Activated T-cell treated with anti-CD3 and anti-CD28 coated beads, Interleukin-2, amount 50 U/mL, for 48 hours (primary cell): Measurements from ENCODE around the gene FAM117B.
"Not testable (repeated sequence)": the region's sequence is repeated elsewhere in the genome, so short reads cannot be mapped to it uniquely, and the experiment has no call there.

Source experiments
- DNase-seq, 2 experiments: peaks; one replicate each; pipeline ENCODE4 v3.0.0-alpha.2; 2020

The FAM117B gene

DNA sequence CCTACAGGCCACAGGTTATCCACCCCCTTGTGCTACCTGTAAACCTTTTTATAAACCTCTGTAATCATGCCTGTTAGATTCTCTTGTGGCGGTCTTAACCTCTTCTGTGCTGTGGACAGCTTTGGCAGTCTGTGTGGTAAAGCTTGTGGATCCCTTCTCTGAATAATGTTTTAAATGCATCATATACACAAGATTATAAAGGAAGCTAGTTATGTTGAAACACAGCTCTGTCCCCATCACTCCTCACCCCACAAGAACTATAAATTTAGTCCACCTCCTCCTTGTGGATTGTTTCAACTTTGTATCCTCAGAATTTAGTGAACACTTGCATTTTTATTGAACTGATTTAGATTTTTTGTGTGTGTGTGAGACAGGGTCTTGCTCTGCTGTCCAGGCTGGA is 129.1 kb downstream of the FAM117B start:
- no peak for DNase-seq

DNA sequence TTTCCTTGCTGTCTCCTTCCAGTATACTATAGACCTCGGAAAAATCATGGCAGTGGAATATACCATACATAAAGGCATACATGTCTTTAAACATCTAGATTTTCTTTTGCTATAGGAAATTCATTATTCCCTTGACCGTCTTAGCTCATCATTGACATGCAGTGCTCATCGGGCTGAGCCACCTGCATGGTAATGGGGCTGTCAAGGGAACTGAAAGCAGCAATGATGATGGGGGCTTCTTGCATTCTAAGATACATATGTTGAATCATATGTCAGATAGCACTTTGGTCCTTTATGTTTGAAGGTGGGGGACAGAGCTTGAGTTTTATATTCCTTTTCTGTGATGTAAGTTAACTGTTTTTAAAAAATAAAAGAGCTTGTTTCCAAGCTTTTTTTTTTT is 130.2 kb downstream of the FAM117B start:
- no peak for DNase-seq

DNA sequence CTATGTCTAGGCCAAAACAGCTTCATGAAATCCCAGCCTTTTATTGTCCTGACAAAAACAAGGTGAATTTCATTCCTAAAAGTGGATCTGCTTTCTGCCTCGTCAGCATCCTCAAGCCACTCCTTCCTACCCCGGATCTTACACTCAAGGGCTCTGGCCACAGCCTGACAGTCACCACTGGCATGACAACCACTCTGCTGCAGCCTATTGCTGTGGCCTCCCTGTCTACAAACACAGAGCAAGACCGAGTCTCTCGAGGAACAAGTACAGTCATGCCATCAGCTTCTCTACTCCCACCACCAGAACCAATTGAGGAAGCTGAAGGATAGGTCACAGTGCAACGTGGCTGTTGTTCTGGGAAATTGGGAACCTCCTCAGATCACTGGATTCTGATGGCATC is 130.7 kb downstream of the FAM117B start:
- no peak for DNase-seq

DNA sequence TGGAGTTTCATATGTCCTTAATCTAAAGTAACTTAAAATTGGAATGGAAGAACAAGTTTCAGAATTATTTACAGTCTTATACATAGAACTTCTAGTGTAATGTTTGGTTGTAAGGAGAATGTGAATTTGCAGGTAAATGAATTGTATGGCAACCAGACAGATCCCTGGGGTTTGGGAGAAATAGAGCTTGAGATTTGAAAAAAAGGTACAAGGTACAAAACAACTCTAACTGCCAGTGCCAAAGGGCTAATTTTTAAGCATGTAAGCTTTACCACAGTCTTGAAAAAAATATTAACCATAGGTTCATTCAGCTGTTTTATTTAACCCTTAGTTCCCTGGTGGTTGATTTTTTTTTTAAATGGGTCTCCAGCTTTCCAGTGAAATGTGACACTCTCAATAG is 133.5 kb downstream of the FAM117B start:
- DNase-seq = no peak

DNA sequence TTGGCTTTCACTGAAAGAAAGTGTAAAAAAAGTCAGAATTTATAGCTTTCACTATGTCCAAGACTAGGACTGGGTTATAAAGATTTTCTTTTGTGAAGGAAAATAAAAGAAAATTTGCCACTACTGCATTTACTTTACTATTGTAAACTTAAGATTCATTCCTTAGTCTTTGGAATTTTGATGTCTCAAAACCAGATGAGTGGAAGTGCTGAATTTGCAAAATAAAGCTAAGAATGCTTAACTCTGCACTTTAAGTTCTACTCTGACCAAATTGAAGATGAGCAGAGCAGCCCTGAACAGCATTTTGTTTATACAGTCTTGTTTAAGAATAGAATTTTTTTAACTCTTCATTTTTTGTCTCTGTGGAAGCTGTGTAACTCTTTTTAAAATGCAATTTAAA is 134.4 kb downstream of the FAM117B start:
- DNase-seq = no peak

DNA sequence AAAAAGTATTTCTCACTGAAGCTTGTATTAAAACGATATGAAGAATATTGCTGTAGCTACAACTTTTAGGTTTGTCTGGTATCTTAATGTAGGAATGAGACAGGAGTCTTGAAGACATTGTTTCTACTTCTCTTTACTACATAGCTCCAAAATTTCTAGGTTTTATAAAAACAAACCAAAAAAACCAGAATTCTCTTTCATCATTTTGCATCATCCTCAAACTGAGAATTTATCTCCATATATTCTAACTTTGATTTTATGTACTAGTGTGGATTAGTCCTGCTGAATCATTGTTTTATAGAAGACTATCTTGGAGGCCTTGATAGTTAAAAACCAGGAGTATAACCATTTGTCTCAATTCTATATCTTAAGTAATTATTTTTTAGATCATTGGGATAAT is 136.6 kb downstream of the FAM117B start:
- DNase-seq = no peak

DNA sequence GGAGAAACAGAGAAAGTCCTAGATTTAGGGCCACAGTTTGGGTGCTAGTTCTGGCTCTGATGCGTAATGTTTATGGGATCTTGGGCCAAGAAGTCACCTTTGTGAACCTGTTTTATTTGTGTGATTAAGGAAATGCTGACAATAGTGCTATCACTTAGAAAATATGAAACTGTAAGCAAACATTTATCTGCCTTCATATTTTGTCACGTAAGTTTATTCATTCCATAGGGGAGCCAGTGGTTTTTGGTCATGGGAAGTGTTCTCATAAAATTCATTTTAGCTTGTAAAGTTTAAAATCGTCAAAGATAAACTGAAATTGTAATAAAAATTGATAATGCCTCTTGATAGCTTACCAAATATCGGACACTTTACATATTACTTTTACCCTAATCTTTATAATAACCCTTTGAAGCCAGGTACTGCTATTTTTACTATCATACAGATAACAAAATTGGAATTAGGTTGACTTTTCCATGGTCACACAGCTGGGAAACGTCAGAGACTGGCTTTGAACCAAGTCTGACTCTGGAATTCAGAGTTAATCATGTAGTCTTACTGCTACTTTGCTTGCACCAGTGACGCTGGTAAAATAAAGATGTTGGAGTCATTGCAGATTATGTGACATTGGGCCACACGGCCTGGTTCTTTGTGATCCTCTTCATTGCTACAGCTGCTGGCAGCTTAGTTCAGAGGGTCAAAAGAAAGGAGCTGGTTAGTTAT is 137.1 kb downstream of the FAM117B start:
- no peak for DNase-seq

DNA sequence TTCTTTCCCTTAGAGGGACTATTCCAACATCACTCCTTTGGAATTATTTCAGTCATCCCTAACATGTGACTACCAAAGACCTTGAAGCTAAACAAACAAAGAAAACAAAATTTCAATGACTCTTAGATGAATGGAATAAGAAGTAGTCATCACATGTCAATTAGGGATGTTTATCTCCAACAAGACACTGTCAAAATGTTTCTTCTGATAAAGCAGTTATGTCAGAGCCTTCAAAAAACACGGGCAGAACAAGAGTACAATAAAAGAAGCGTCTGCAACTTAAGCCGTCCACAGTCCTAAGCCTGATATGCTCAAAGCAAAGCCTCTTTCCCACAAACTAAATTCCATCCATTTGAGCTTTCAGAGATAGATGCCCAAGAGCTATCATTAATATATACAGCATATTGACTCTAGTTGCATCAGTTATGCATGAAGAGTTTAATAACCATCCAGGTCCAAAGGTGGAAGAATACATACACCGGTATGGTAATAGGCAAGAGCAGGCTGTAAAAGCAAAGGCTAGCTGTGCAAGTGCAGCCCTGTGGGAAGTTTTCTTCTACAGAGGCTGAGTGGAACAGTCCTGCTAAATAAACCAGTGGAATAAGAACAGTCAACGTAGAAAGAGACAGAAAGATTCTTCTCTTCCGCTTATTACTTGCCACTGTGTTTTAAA is 138.7 kb downstream of the FAM117B start:
- DNase-seq = no peak

DNA sequence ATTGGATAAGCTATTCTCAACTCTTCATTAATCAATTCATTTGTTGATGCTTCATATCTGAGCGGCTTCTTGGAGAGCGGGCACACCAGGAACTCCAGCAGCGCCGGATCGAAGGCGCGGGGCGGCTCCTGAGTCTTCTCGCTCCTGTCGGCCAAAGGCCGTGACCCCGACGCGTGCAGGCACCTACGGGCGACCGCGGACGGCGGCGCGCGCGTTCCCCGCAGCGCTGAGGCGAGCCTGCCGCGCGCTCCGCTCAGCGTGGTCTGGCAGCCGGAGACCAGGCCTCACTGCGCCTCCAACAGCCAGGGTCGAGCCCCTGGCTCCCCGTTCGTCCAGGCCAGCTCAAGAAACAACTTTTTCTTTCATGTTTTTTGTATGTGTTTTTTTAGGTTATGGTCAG is 139.3 kb downstream of the FAM117B start:
- no peak for DNase-seq

DNA sequence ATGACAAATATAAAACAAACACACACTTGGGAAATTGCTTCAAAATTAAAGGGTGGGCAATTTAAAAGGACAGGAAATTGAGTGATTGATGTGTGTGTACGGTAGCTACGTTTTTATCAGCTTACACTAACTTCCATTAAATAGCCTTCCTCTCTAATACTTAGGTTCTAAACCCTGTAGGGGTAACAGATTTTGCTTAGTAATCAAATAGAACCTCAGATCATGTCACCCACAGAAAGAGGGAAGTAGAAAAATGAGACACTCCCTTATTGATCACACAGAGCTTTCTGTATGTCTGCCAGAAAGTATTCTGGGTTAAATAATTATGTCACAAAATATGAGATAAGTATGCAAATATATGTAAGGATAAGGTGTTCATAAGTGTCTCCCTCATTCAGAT is 143.4 kb downstream of the FAM117B start:
- DNase-seq = no peak

DNA sequence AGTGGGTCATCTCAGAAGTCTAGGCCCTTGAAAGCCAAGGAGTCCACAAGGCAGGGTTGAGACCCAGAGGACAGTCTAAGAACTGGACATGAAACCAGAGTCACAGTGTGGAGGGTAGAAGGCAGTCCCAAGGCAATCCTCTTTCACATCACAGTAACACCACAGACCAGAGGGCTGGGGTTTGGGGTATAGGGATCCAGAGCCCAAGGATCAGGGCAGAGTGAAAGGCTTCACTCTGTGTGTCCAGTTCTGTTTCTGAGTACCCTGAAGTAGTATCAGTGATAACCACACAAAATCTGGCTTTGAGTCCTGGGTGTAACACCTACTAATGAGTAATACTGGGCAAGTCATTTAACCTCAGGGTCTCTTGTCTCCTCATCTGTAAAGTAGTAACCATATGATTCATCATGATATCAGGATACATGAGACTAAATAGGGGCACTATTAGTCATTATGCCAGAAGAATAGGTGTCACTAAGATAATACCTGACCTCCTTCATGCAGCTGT is 145.8 kb downstream of the FAM117B start:
- DNase-seq = peak; percentile 39 to 43

DNA sequence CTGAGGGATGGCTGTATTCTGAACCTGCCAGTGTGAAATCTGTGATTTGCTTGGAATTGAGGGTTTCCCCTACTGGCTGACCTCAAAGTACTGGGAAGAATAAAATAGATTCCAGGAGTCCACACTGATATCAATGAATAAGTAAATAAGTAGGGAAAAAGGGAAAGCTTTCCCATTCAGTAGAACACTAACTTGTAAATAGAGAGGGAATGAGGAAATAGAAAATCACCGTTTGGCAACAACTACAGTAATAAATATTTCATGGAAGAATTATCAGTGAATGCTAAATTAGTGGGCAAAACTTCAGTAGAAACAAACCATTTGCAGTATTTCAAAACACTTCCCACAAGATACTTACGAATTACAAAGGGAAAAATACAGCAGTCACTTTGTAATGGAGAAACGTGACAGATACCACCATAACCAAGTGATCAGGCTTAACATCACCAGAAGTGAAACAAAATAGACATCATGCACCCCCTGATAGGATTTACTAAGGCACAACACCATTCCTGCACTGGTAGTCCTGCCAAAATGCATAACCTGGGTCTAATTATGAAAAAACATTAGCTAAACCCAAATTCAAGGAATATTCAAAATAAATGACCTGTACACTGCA is 148.3 kb downstream of the FAM117B start:
- DNase-seq = no peak

DNA sequence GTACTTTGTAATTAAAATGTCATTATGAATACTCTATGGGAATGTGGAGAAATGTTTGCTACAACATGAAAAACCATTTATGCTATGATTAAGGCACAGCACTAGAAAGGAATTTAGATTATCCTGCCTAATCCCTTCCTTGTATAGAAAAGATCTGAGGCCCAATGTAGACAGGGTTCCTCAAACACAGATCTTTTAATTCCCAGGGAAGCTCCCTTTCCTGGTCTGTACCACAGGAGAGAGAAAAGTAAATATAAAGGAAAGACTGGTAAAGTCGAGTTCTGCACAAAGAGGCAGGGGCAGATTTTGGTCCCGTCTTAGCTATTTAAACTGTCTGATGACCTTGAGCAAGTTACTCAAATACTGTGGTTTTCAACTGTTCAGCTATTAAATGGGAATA is 152.1 kb downstream of the FAM117B start:
- DNase-seq = no peak

DNA sequence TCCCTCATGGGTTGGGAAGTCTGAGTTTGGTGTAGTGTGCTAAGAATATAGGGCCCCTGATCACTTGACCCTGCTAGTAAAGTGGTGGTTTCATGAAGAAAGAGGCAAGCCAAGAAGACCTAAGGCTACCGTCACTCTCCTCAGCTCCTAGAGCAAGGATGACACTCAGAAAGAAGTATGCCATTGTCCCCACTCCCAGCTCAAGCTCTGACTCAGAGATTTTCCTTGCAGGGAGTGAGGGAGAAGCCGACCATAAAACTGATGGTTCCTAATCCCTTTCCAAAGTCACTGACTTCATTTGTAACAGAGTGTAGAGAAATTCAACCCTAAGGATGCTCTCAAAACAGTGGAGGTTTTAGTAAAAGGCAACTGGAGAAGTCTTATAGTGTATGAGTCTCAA is 155.9 kb downstream of the FAM117B start:
- DNase-seq = no peak

DNA sequence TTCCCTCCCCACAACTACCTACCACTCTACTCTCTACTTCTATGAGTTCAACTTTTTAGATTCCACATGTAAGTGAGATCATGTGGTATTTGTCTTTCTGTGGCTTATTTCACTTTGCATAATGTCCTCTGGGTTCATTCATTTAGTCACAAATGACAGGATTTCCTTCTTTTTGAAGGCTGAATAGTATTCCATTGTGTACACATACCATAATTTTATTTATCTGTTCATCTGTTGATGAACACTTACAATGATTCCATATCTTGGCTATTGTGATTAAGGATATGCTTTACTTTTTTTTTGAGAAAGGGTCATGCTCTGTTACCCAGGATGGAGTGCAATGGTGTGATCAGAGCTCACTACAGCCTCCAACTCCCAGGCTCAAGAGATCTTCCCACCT is 163.2 kb downstream of the FAM117B start:
- no peak for DNase-seq

DNA sequence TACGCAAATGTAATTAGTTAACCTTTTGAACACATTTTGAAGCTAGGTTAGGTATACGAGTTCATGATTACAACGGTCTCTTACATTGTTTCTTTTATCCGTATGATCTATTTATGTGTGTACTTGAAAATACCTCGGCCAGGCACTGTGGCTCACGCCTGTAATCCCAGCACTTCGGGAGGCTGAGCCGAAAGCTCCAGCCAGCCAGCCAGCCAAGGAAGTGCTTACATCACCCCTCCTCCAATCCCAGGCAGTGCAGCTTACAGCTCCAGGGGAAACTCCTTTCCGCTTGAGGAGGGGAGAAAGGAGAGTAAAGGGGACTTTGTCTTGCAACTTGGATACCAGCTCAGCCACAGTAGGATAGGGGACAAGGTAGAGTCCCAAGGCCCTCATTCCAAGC is 171.1 kb downstream of the FAM117B start:
- DNase-seq = not testable (repeated sequence)

DNA sequence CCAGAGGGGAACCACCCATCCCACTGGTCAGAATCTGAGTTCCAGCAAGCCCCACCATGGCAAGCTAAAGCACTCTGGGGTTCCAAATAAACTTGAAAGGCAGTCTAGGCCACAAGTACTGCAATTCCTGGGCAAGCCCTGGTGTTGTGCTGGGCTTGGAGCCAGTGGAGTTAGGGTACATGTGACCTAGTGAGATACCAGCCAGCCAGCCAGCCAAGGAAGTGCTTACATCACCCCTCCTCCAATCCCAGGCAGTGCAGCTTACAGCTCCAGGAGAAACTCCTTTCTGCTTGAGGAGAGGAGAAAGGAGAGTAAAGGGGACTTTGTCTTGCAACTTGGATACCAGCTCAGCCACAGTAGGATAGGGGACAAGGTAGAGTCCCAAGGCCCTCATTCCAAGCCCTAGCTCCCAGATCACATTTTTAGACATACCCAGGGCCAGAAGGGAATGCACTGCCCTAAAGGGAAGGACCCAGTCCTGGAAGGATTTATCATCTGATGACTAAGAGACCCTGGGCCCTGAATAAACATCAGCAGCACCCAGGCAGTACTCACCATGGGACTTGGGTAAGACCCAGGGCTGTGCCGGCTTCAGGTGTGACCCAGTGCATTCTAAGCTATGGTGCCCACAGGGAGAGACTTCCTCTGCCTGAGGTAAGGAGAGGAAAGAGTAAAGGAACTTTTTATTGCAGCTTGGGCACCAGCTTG is 172.8 kb downstream of the FAM117B start:
- DNase-seq = not testable (repeated sequence)

DNA sequence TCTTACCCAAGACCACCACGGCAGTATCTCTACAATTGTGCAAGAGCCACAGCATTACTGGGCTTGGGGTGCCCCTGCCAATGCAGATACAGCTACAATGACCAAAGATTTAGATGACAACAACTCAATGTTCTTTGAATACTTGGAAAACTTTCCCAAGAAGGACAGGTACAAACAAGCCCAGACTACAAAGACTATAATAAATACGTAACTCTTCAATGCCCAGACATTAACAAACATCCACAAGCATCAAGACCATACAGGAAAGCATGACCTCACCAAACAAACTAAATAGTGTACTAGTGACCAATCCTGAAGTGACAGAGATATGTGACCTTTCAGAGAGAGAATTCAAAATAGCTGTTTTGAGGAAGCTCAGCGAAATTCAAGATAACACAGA is 174.0 kb downstream of the FAM117B start:
- DNase-seq = no peak

DNA sequence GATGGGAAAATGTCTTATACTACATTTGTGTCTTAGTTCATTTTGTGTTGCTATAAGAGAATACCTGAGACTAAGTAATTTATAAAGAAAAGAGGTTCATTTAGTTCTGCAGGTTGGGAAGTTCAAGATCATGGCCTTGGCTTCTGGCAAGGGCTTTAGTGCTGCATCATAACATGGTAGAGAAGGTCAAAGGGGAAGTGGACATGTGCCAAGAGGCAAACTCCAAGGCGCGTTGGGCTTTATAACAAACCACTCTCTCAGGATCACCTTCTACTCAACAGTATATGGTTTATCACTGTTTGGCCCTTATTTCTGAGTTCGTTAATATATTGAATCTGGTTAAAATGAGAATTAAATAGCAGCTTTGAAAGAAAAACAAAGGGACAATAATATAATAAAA is 178.6 kb downstream of the FAM117B start:
- DNase-seq = no peak

DNA sequence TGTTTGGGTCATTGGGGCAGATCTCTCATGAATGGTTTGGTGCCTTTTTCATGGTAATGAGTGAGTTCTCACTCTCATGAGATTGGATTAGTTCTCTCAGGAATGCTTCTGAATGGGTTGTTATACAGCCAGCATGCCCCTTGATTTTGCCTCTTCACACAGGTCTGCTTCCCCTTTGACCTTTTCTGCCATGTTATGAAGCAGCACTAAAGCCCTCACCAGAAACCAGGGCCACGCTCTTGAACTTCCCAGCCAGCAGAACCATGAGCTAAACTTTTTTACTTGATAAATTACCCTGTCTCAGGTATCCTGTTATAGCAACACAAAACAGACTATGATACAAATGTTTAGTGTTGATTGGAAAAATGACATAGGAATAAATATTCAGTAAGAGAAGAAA is 179.5 kb downstream of the FAM117B start:
- no peak for DNase-seq

DNA sequence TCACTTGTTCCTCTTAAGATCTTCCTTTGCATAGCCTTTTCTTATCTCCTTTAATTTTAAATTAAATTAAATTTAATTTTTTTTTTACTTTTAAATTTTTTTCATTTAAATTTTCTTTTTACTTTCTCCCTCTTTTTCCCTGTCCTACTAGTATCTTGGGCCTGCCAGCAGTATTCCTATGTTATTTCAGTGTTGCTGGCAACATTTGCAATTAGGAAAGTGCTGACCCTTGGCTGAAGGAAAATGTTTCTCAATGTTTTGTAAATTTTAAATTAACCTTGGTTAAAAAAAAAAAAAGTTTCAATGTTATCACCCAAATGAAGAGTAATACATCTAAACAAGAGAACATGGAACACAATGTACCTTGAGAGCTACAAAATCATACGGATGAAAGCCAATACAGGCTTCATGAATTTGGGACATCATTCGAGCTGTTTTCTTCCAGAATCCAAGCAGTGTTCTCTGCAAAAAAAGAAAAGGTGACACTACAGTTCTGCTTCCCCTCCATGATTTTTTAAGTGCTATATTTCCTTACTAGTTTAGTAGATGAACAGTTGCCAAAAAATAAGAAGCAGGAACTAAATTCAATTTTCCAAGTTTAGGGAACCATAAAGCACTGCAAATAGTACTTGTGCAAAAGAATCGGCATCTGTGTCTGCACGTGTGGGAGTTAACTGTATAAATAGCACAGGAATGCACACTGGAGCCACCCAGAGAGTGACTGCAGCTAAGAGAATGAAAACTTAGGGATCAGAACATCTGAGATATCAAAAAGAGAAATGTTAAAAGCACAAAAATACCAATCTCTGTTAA is 181.0 kb downstream of the FAM117B start:
- no peak for DNase-seq

DNA sequence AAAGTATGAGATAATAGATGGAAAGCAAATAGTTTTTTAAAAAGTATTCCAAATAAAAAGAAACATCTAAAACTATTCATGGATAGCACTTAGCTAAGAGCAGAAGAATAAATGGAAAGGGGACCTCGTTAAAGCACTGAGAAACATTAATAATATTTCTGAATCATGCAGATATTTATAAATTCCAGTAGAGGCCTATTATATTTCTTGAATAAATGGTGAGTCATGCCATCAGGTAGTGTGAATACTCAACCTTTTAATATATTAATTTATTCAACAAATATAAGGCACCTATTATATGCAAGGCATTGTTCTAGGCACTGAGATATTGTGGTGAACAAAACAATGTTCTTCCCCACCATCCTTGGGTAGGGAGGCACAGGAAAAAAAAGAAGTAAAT is 183.0 kb downstream of the FAM117B start:
- no peak for DNase-seq

DNA sequence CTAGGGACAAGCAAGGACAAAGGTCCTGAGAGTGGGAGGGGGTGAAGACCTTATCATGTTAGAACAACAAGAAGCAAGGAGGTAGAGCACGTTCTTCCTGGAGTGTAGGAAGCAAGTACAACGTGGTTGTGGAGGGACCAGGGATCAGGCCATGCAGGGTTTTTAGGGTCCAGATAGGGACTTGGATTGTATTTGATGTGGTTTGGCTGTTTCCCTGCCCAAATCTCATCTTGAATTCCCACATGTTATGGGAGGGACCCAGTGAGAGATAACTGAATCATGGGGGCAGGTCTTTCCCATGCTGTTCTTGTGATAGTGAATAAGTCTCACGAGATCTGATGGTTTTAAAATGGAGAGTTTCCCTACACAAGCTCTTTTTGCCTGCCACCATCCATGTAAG is 183.6 kb downstream of the FAM117B start:
- no peak for DNase-seq
